Liver (tissue), 9 donors: Measurements from ENCODE around the gene SOHLH1. TPM values are rescaled to one million over a fixed set of nuclear protein-coding genes. Genes with fewer than 3 reads are reported as not detected.

Source experiments
- DNase-seq: peaks from one replicate; pipeline ENCODE4 v3.0.0-alpha.2; 2017; ENCODE audit warnings: low spot score
- H3K27ac ChIP-seq, 2 donors: one replicate each; pipeline ENCODE4 v1.7.0; 2013; ENCODE audit warnings: inconsistent platforms in 2 of 2, low read length in 2 of 2, control low read depth in 1 of 2, low read depth in 1 of 2, mild to moderate bottlenecking in 1 of 2
- H3K27me3 ChIP-seq, 4 donors: one replicate each; pipeline versions ENCODE4 v1.6.1 to v1.7.0; 2013; ENCODE audit warnings: low read length in 3 of 4, inconsistent platforms in 1 of 4, mild to moderate bottlenecking in 1 of 4, moderate library complexity in 1 of 4; ENCODE audit not compliant: control insufficient read depth in 4 of 4, insufficient read depth in 4 of 4
- H3K36me3 ChIP-seq, 4 donors: one replicate each; pipeline versions ENCODE4 v1.6.1 to v1.7.0; 2013; ENCODE audit warnings: low read length in 3 of 4, mild to moderate bottlenecking in 3 of 4, low read depth in 1 of 4, moderate library complexity in 1 of 4; ENCODE audit not compliant: control insufficient read depth in 4 of 4, insufficient read depth in 3 of 4
- H3K4me1 ChIP-seq, 4 donors: one replicate each; pipeline versions ENCODE4 v1.6.1 to v1.7.0; 2013; ENCODE audit warnings: low read length in 3 of 4, mild to moderate bottlenecking in 3 of 4, moderate library complexity in 1 of 4; ENCODE audit not compliant: control insufficient read depth in 4 of 4, insufficient read depth in 4 of 4
- H3K4me3 ChIP-seq, 3 donors: one replicate each; pipeline versions ENCODE4 v1.6.1 to v1.7.0; 2013; ENCODE audit warnings: low read length in 3 of 3, control low read depth in 1 of 3, low read depth in 1 of 3, mild to moderate bottlenecking in 1 of 3
- H3K9ac ChIP-seq, 2 donors: one replicate each; pipeline ENCODE4 v1.7.0; 2013; ENCODE audit warnings: low read length in 2 of 2, mild to moderate bottlenecking in 2 of 2, moderate library complexity in 2 of 2, control low read depth in 1 of 2, low read depth in 1 of 2
- H3K9me3 ChIP-seq, 4 donors: one replicate each; pipeline versions ENCODE4 v1.6.1 to v1.7.0; 2013; ENCODE audit warnings: low read length in 3 of 4; ENCODE audit not compliant: control insufficient read depth in 4 of 4
- ATF3 ChIP-seq: IDR thresholded peaks from 2 replicates; pipeline ENCODE4 v1.6.1; 2016; ENCODE audit warnings: antibody characterized with exemption
- EGR1 ChIP-seq, 2 donors: IDR thresholded peaks; 2 replicates each; pipeline ENCODE4 v1.6.1; 2016 to 2018; ENCODE audit warnings: antibody characterized with exemption in 2 of 2, low read depth in 2 of 2
- FOXA1 ChIP-seq: IDR thresholded peaks from 2 replicates; pipeline ENCODE4 v1.6.1; 2016; ENCODE audit warnings: antibody characterized with exemption
- FOXA2 ChIP-seq: IDR thresholded peaks from 2 replicates; pipeline ENCODE4 v1.6.1; 2016; ENCODE audit warnings: antibody characterized with exemption
- GABPA ChIP-seq, 2 donors: IDR thresholded peaks in 1 of 2; conservative IDR thresholded peaks in 1 of 2; 2 replicates each; pipeline ENCODE4 v1.6.1; 2016; ENCODE audit warnings: antibody characterized with exemption in 2 of 2, mild to moderate bottlenecking in 1 of 2, moderate library complexity in 1 of 2
- HNF4A ChIP-seq, 2 donors: conservative IDR thresholded peaks; 2 replicates each; pipeline ENCODE4 v1.6.1; 2016; ENCODE audit warnings: antibody characterized with exemption in 2 of 2, mild to moderate bottlenecking in 2 of 2
- HNF4G ChIP-seq: IDR thresholded peaks from 2 replicates; pipeline ENCODE4 v1.6.1; 2016; ENCODE audit warnings: antibody characterized with exemption
- JUND ChIP-seq, 2 donors: IDR thresholded peaks; 2 replicates each; pipeline ENCODE4 v1.6.1; 2016; ENCODE audit warnings: antibody characterized with exemption in 2 of 2
- NR2F2 ChIP-seq: IDR thresholded peaks from 2 replicates; pipeline ENCODE4 v1.6.1; 2016; ENCODE audit warnings: antibody characterized with exemption
- RAD21 ChIP-seq, 2 donors: IDR thresholded peaks; 2 replicates each; pipeline ENCODE4 v1.6.1; 2016; ENCODE audit warnings: antibody characterized with exemption in 2 of 2, mild to moderate bottlenecking in 2 of 2
- SP1 ChIP-seq: IDR thresholded peaks from 2 replicates; pipeline ENCODE4 v1.6.1; 2018; ENCODE audit warnings: antibody characterized with exemption, mild to moderate bottlenecking
- TAF1 ChIP-seq: conservative IDR thresholded peaks from 2 replicates; pipeline ENCODE4 v1.6.1; 2016; ENCODE audit warnings: antibody characterized with exemption, mild to moderate bottlenecking
- WGBS: extraction: QIAGEN DNeasy Blood & Tissue Kit; methylation state at CpG from one replicate; pipeline ENCODE4 v1.1.7; 2013; 5-methylcytosine and 5-hydroxymethylcytosine counted together
- polyA plus RNA-seq, 2 donors: library from polyadenylated mRNA; stranded (reverse) in 1 of 2; unstranded in 1 of 2; fragments of 200-250 nt in 1 of 2; fragments of >200 nt in 1 of 2; fragmentation: Nextera tagmentation in 1 of 2; extraction: Ambion mirVana in 1 of 2; gene quantifications; one replicate each; pipeline versions ENCODE4 v1.2.1 to v1.2.3, GENCODE V29; 2013 to 2015
- total RNA-seq, 2 donors: library from RNA; depleted of rRNA; stranded (reverse); fragments of >200 nt; gene quantifications; one replicate each; pipeline ENCODE4 v1.2.3, GENCODE V29; 2014
- TF ChIP-seq, protein P1 (sequence below): IDR thresholded peaks from 2 replicates; pipeline ENCODE4 v1.6.1; 2016; ENCODE audit warnings: antibody characterized with exemption, mild to moderate bottlenecking
- TF ChIP-seq, protein P2 (sequence below): IDR thresholded peaks from 2 replicates; pipeline ENCODE4 v1.6.1; 2016; ENCODE audit warnings: antibody characterized with exemption
- donor health status: healthy.
- donor health status: healthy.
- donor health status: healthy.
- donor health status: healthy.
- donor health status: healthy.

SOHLH1 gene
- total and polyA plus RNA-seq, 4 donors, result not detected

DNA sequence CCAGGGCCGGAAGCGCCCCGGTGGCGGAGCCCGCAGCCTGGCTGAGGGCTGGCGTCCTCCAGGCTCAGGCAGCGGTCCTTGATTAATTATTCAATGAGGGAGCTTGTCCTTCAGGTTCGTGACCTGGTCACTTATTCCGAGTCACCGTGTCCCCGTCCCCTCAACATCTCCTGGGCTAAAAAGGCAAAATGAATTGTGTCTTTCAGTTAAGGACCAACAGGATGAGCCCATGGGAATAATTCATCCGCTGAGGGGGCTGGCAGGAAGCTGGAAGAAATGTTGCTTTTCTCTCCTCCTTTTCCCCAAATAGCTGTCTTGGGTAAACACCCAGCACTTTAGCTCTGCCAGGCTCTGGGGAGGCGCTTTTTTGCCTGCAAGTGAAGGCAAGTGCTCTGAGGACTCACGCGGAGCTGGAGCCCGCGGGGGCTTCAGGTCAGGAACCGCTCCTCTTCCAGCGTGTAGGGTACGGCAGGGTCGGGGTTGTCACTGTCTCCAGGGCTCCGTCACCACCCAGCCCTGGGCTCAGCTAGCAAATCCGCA lies 15.8 kb upstream of the SOHLH1 start:
- Histone ChIP-seq H3K9me3 (no peaks in the 10 kb centered on the region), H3K9ac (no peak overlapping the region), H3K4me1 (no peaks in the 10 kb centered on the region), H3K4me3 (no peak overlapping the region), H3K36me3 (no peaks in the 10 kb centered on the region), H3K27me3 (peaks cover 0 to 11% (median 6%) of the 10 kb centered on the region in 4 donors), H3K27ac (no peak overlapping the region)
- no peak for DNase-seq
- no peak for TF ChIP-seq FOXA2
- TF ChIP-seq NR2F2, result no peak
- TF ChIP-seq JUND (IDR thresholded peaks at IDR 0.05), result no peak
- TF ChIP-seq, protein P1, sequence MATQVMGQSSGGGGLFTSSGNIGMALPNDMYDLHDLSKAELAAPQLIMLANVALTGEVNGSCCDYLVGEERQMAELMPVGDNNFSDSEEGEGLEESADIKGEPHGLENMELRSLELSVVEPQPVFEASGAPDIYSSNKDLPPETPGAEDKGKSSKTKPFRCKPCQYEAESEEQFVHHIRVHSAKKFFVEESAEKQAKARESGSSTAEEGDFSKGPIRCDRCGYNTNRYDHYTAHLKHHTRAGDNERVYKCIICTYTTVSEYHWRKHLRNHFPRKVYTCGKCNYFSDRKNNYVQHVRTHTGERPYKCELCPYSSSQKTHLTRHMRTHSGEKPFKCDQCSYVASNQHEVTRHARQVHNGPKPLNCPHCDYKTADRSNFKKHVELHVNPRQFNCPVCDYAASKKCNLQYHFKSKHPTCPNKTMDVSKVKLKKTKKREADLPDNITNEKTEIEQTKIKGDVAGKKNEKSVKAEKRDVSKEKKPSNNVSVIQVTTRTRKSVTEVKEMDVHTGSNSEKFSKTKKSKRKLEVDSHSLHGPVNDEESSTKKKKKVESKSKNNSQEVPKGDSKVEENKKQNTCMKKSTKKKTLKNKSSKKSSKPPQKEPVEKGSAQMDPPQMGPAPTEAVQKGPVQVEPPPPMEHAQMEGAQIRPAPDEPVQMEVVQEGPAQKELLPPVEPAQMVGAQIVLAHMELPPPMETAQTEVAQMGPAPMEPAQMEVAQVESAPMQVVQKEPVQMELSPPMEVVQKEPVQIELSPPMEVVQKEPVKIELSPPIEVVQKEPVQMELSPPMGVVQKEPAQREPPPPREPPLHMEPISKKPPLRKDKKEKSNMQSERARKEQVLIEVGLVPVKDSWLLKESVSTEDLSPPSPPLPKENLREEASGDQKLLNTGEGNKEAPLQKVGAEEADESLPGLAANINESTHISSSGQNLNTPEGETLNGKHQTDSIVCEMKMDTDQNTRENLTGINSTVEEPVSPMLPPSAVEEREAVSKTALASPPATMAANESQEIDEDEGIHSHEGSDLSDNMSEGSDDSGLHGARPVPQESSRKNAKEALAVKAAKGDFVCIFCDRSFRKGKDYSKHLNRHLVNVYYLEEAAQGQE, result no peak
- no peak for TF ChIP-seq HNF4G
- no peak for TF ChIP-seq GABPA (IDR thresholded peaks at IDR 0.05 in 1 of 2, conservative IDR thresholded peaks at IDR 0.05 in 1 of 2)
- TF ChIP-seq EGR1 (IDR thresholded peaks at IDR 0.05; ENCODE audit: low read depth in 2 of 2), result no peak
- TF ChIP-seq TAF1, result no peak
- TF ChIP-seq, protein P2, sequence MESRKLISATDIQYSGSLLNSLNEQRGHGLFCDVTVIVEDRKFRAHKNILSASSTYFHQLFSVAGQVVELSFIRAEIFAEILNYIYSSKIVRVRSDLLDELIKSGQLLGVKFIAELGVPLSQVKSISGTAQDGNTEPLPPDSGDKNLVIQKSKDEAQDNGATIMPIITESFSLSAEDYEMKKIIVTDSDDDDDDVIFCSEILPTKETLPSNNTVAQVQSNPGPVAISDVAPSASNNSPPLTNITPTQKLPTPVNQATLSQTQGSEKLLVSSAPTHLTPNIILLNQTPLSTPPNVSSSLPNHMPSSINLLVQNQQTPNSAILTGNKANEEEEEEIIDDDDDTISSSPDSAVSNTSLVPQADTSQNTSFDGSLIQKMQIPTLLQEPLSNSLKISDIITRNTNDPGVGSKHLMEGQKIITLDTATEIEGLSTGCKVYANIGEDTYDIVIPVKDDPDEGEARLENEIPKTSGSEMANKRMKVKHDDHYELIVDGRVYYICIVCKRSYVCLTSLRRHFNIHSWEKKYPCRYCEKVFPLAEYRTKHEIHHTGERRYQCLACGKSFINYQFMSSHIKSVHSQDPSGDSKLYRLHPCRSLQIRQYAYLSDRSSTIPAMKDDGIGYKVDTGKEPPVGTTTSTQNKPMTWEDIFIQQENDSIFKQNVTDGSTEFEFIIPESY, result no peak
- TF ChIP-seq ATF3, result no peak
- no peak for TF ChIP-seq FOXA1
- TF ChIP-seq HNF4A (conservative IDR thresholded peaks at IDR 0.05), result no peak
- TF ChIP-seq SP1, result no peak
- TF ChIP-seq RAD21 (IDR thresholded peaks at IDR 0.05), result no peak
- 31% methylated on average over 23 of the region's 23 CpGs for WGBS

DNA sequence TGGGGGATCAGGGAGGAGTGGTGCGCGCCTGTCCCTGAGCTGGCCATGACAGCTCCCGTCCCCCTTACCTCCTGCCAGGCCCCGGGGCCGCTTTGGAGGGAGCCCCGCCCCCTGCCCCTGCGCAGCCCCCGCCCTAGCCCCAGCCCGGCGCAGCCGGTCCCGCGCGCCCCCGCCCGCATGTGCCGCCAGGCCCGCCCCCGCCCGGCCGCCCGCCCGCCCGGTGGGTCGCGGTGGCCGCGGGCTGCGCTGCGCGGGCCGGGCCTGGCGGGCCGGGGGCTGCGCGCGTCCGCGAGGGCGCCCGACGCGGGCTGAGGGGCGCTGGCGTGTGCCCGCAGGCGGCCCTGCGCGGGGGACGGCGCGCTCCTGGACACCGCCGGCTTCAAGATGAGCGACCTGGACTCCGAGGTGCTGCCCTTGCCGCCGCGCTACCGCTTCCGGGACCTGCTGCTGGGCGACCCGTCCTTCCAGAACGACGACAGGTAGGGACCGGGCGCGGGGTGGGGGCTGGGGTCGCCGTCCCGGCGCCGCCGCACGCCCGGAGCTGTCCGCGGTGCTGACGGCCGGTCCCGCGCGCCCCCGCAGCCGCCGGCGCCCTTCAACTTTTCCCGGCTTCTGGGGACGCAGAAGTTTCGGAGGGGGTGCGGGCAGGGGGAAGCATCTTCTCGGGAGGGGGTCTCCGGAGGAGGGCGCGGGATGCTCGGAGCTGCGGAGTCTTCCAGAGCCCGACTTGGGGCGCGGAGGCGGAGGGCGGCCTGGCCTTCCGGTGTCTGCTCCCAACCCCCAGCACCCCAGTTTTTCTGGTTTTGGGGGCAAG lies 15.2 kb upstream of the SOHLH1 start:
- Histone ChIP-seq H3K4me1 (no peaks in the 10 kb centered on the region), H3K27ac (no peak overlapping the region), H3K9me3 (no peaks in the 10 kb centered on the region), H3K27me3 (peaks cover 0 to 11% (median 6%) of the 10 kb centered on the region in 4 donors), H3K36me3 (no peaks in the 10 kb centered on the region), H3K4me3 (no peak overlapping the region), H3K9ac (no peak overlapping the region)
- TF ChIP-seq JUND (IDR thresholded peaks at IDR 0.05), result no peak
- TF ChIP-seq, protein P1, result peak; percentile 73
- no peak for DNase-seq
- 6% methylated on average over 103 of the region's 103 CpGs for WGBS
